H1 (cell line): Measurements from ENCODE around the gene PBX1. TPM values are rescaled to one million over a fixed set of nuclear protein-coding genes. Genes with fewer than 3 reads are reported as not detected.

ENCODE experiments used
- CTCF ChIA-PET: fragments of 300-600 bp; sonication (Branson Sonifier 250); formaldehyde crosslinking; loops from one replicate; lab custom pipeline; 2021; ENCODE audit not compliant: partially characterized antibody; lab: Charles Lee
- POLR2A ChIA-PET: fragments of 300-600 bp; sonication (Branson Sonifier 250); formaldehyde crosslinking; loops from one replicate; lab custom pipeline; 2021; ENCODE audit warnings: inconsistent platforms; ENCODE audit not compliant: partially characterized antibody; lab: Charles Lee
- DNase-seq, 2 experiments: peaks; one replicate each; pipeline versions ENCODE4 v3.0.0 to v3.0.0-alpha.2; 2010 to 2022; ENCODE audit warnings: low spot score in 2 of 2, low read depth in 1 of 2, mixed read lengths in 1 of 2
- FAIRE-seq: peaks from 2 replicates; lab custom pipeline; 2011; peaks lifted over from hg19 to GRCh38; lab: Jason Lieb, UNC
- H2AFZ ChIP-seq: 2 replicates; pipeline ENCODE4 v1.8.1; 2012; ENCODE audit warnings: low read length, inconsistent platforms
- H2AK5ac ChIP-seq: 2 replicates; pipeline ENCODE4 v1.6.1; 2013; ENCODE audit warnings: low read depth, low read length
- H2BK120ac ChIP-seq: replicated peaks from 2 replicates; pipeline ENCODE3; 2013; ENCODE audit warnings: low read depth, low read length, inconsistent platforms
- H2BK12ac ChIP-seq: 2 replicates; pipeline ENCODE4 v1.6.1; 2013; ENCODE audit warnings: low read depth, low read length
- H2BK15ac ChIP-seq: 2 replicates; pipeline ENCODE4 v1.6.1; 2013; ENCODE audit warnings: low read length
- H2BK20ac ChIP-seq: 2 replicates; pipeline ENCODE4 v1.6.1; 2013; ENCODE audit warnings: low read length
- H2BK5ac ChIP-seq: 2 replicates; pipeline ENCODE4 v1.6.1; 2013; ENCODE audit warnings: low read depth, low read length
- H3K14ac ChIP-seq: 2 replicates; pipeline ENCODE4 v1.6.1; 2013; ENCODE audit warnings: inconsistent platforms; ENCODE audit not compliant: insufficient read length
- H3K18ac ChIP-seq: 2 replicates; pipeline ENCODE4 v1.6.1; 2013; ENCODE audit warnings: low read length; ENCODE audit errors: extremely low read depth
- H3K23ac ChIP-seq: 2 replicates; pipeline ENCODE4 v1.6.1; 2013; ENCODE audit warnings: inconsistent platforms; ENCODE audit not compliant: insufficient read length
- H3K23me2 ChIP-seq: 2 replicates; pipeline ENCODE4 v1.6.1; 2013; ENCODE audit warnings: low read depth, low read length
- H3K27ac ChIP-seq: 2 replicates; pipeline ENCODE4 v1.6.1; 2011; ENCODE audit warnings: low read depth, low read length, inconsistent platforms
- H3K27me3 ChIP-seq, 4 experiments: replicated peaks in 1 of 4; 1 replicate in 1 of 4; 2 replicates in 3 of 4; pipeline versions ENCODE4 v1.6.1 to v1.8.1; 2011 to 2013; ENCODE audit warnings: low read length in 3 of 4, mild to moderate bottlenecking in 3 of 4, inconsistent platforms in 2 of 4, mixed read lengths in 2 of 4, moderate library complexity in 1 of 4; ENCODE audit not compliant: control insufficient read depth in 3 of 4, insufficient read depth in 3 of 4; ENCODE audit errors: extremely low read depth in 1 of 4
- H3K36me3 ChIP-seq, 4 experiments: 2 replicates each; pipeline versions ENCODE4 v1.6.1 to v1.8.1; 2011 to 2013; ENCODE audit warnings: mild to moderate bottlenecking in 4 of 4, low read length in 3 of 4, moderate library complexity in 2 of 4, control low read depth in 1 of 4, inconsistent platforms in 1 of 4; ENCODE audit not compliant: insufficient read depth in 4 of 4, control insufficient read depth in 2 of 4
- H3K4ac ChIP-seq: replicated peaks from 2 replicates; pipeline ENCODE3; 2013; ENCODE audit warnings: low read length, low read depth, mixed read lengths, inconsistent platforms; ENCODE audit not compliant: insufficient read length
- H3K4me1 ChIP-seq, 4 experiments: replicated peaks in 1 of 4; 1 replicate in 1 of 4; 2 replicates in 3 of 4; pipeline versions ENCODE4 v1.6.1 to v1.8.1; 2011 to 2013; ENCODE audit warnings: low read length in 3 of 4, inconsistent platforms in 2 of 4, mixed read lengths in 1 of 4; ENCODE audit not compliant: insufficient read depth in 4 of 4, control insufficient read depth in 3 of 4
- H3K4me2 ChIP-seq, 2 experiments: 2 replicates each; pipeline versions ENCODE4 v1.6.1 to v1.8.1; 2011 to 2013; ENCODE audit warnings: low read depth in 2 of 2, low read length in 2 of 2, control low read depth in 1 of 2, inconsistent platforms in 1 of 2, mild to moderate bottlenecking in 1 of 2; ENCODE audit not compliant: insufficient read depth in 1 of 2
- H3K4me3 ChIP-seq, 4 experiments: fragments of 200-600, 300-600 bp in 1 of 4; sonication (generic), shearing (Covaris generic), sonication (Bioruptor Twin) in 1 of 4; 2 replicates each; pipeline versions ENCODE4 v1.5.1 to v1.8.1; 2011 to 2016; ENCODE audit warnings: low read length in 4 of 4, low read depth in 3 of 4, control low read depth in 2 of 4, inconsistent platforms in 2 of 4, mild to moderate bottlenecking in 2 of 4, mixed read lengths in 1 of 4, moderate library complexity in 1 of 4; ENCODE audit not compliant: insufficient read depth in 2 of 4; ENCODE audit errors: extremely low read depth in 1 of 4
- H3K56ac ChIP-seq: replicated peaks from 2 replicates; pipeline ENCODE3; 2013; ENCODE audit warnings: low read depth, mild to moderate bottlenecking, mixed read lengths, low read length, inconsistent platforms; ENCODE audit not compliant: insufficient read length
- H3K79me1 ChIP-seq: 2 replicates; pipeline ENCODE4 v1.6.1; 2013; ENCODE audit warnings: low read depth, low read length, control low read depth
- H3K79me2 ChIP-seq, 2 experiments: 2 replicates each; pipeline versions ENCODE4 v1.6.1 to v1.8.1; 2012 to 2013; ENCODE audit warnings: low read length in 2 of 2, mild to moderate bottlenecking in 2 of 2, inconsistent platforms in 1 of 2; ENCODE audit not compliant: insufficient read depth in 2 of 2, control insufficient read depth in 1 of 2
- H3K9ac ChIP-seq, 4 experiments: replicated peaks in 1 of 4; 1 replicate in 1 of 4; 2 replicates in 3 of 4; pipeline versions ENCODE4 v1.6.1 to v1.8.1; 2011 to 2013; ENCODE audit warnings: low read depth in 3 of 4, low read length in 3 of 4, control low read depth in 2 of 4, mild to moderate bottlenecking in 2 of 4, moderate library complexity in 2 of 4, inconsistent platforms in 1 of 4; ENCODE audit errors: extremely low read depth in 1 of 4
- H3K9me3 ChIP-seq, 2 experiments: 2 replicates each; pipeline versions ENCODE4 v1.6.1 to v1.8.1; 2012 to 2013; ENCODE audit warnings: mild to moderate bottlenecking in 2 of 2, moderate library complexity in 2 of 2, control low read depth in 1 of 2, inconsistent platforms in 1 of 2, low read depth in 1 of 2, low read length in 1 of 2, mixed read lengths in 1 of 2; ENCODE audit not compliant: insufficient read depth in 2 of 2
- H4K20me1 ChIP-seq, 2 experiments: replicated peaks in 1 of 2; 2 replicates each; pipeline versions ENCODE3 to v1.8.1; 2011 to 2013; ENCODE audit warnings: inconsistent platforms in 2 of 2, low read length in 2 of 2, mild to moderate bottlenecking in 1 of 2; ENCODE audit not compliant: insufficient read depth in 2 of 2, control insufficient read depth in 1 of 2
- H4K5ac ChIP-seq: 2 replicates; pipeline ENCODE4 v1.6.1; 2013; ENCODE audit warnings: low read length, low read depth, mixed read lengths, inconsistent platforms; ENCODE audit not compliant: insufficient read length
- H4K8ac ChIP-seq: 2 replicates; pipeline ENCODE4 v1.8.0; 2013; ENCODE audit warnings: mild to moderate bottlenecking, moderate library complexity, low read length, inconsistent platforms; ENCODE audit not compliant: insufficient read depth; ENCODE audit errors: extremely low read depth
- H4K91ac ChIP-seq: replicated peaks from 2 replicates; pipeline ENCODE3; 2013; ENCODE audit warnings: low read length, mixed read lengths, inconsistent platforms; ENCODE audit not compliant: insufficient read length
- ASH2L ChIP-seq: fragments of 200-600, 300-600 bp; sonication (generic); IDR thresholded peaks from one replicate; pipeline ENCODE4 v1.7.1; 2017; ENCODE audit warnings: low read length
- CEBPB ChIP-seq: IDR thresholded peaks from 2 replicates; pipeline ENCODE4 v1.6.1; 2012; ENCODE audit warnings: low read depth, low read length
- CHD1 ChIP-seq: IDR thresholded peaks from 2 replicates; pipeline ENCODE4 v1.6.1; 2012; ENCODE audit warnings: low read depth, low read length, improper control_type of control experiment
- CREB1 ChIP-seq: IDR thresholded peaks from 2 replicates; pipeline ENCODE4 v1.6.1; 2012; ENCODE audit warnings: inconsistent platforms
- EZH2 ChIP-seq: fragments of 200-600 bp; sonication (generic); IDR thresholded peaks from 2 replicates; pipeline ENCODE4 v1.7.1; 2012; ENCODE audit warnings: low read depth, mild to moderate bottlenecking, moderate library complexity, low read length, inconsistent platforms; ENCODE audit not compliant: severe bottlenecking
- GABPA ChIP-seq: IDR thresholded peaks from 2 replicates; pipeline ENCODE4 v1.6.1; 2011; ENCODE audit warnings: mild to moderate bottlenecking, low read length, moderate library complexity, borderline replicate concordance; ENCODE audit not compliant: insufficient read depth
- NANOG ChIP-seq: IDR thresholded peaks from 2 replicates; pipeline ENCODE4 v1.6.1; 2011; ENCODE audit warnings: low read length, low read depth, mild to moderate bottlenecking, inconsistent platforms; ENCODE audit not compliant: insufficient read depth, poor library complexity, severe bottlenecking
- SAP30 ChIP-seq: fragments of 300-600 bp; sonication (generic); IDR thresholded peaks from 2 replicates; pipeline ENCODE4 v1.7.1; 2012; ENCODE audit warnings: low read length, moderate library complexity, mild to moderate bottlenecking, inconsistent platforms; ENCODE audit not compliant: insufficient read depth, insufficient replicate concordance
- SP2 ChIP-seq: IDR thresholded peaks from 2 replicates; pipeline ENCODE4 v1.6.1; 2012; ENCODE audit warnings: mild to moderate bottlenecking, low read length, inconsistent platforms
- WGBS, 2 experiments: shearing (Covaris generic) in 1 of 2; methylation state at CpG; one replicate each; pipeline versions ENCODE4 v1.1.6 to v1.1.7; 2013 to 2015; ENCODE audit warnings: low lambda C conversion rate in 2 of 2, mixed read lengths in 2 of 2, inconsistent platforms in 1 of 2, low coverage in 1 of 2, missing lambda C conversion rate in 1 of 2; ENCODE audit not compliant: insufficient replicate concordance in 2 of 2, insufficient coverage in 1 of 2, insufficient read length in 1 of 2; ENCODE audit errors: extremely low coverage in 1 of 2, missing lambda C conversion rate in 1 of 2; 5-methylcytosine and 5-hydroxymethylcytosine counted together
- polyA plus RNA-seq, 7 experiments: library from polyadenylated mRNA; depleted of rRNA in 3 of 7; stranded (reverse) in 5 of 7; unstranded in 2 of 7; fragments of >200 nt in 5 of 7; fragments of 200-250 nt in 2 of 7; gene quantifications; 1 replicate in 5 of 7; 2 replicates in 1 of 7; 4 replicates in 1 of 7; pipeline versions ENCODE4 v1.2.1 to v1.2.3, GENCODE V29; 2011 to 2013; ENCODE audit warnings: missing spikeins in 2 of 7, mixed read lengths in 2 of 7
- total RNA-seq: library from RNA; stranded (reverse); fragmentation: NEBNext Ultra II Directional; extraction: Animal tissue kit (Norgen Biotek cat#: 25700); gene quantifications from 2 replicates; pipeline ENCODE4 v1.2.1, GENCODE V29; 2021
- TF ChIP-seq, protein P1 (sequence below): IDR thresholded peaks from 2 replicates; pipeline ENCODE4 v1.6.1; 2012; ENCODE audit warnings: low read length, inconsistent platforms

Gene PBX1
- total and polyA plus RNA-seq, 2 of the 8 experiments (the other 6 are each of a cell fraction or from before 2014, with no cell fraction given) = 87.4 to 124 TPM

DNA sequence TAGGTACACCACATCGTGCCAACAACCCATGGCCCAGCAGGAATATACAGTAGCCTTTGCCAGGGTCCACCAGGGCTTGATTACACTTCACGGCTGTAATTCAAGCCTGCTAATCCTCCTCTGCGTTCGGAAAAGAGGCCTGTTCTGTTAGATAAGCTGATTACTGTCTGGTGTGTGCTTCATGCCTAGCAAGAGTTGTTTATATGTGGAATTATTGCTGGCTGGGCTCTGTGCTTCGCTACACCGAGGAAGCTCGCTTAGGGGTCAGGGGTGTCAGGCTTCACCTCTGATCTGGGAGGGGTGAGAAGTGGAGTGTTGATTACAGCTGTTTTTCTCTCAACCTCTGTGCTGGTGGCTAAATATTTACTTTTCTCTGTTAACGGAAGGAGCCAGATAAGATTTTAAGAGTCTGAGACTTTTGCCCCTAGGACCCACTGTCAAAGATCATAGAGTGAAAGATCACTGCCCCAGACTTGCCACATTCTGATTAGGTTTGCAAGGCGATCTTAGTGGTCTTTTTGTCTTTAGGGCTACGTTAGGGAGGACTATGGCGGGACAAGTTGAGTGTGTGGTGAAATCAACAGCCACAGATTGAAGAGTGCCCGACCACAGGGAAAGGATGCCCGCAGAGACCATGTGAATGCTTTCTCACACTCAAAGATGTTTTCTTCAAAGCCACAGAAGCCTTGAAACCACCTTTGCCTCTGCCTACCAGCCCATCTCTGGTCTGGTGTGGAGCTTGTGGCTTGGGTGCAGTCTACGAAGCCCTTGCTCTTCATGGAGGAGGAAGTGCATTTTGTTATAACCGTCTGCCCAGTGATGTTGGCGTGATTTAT is 216.1 kb downstream of the PBX1 start:
- no peak for DNase-seq
- WGBS, 2 experiments = 93% methylated on average over 16 of the region's 16 CpGs; no CpG with 5 or more reads in 1 of the 2 experiments
- TF ChIP-seq NANOG (no peak), CHD1 (no peak), SP2 (no peak), GABPA (no peak), EZH2 (no peak), CEBPB (no peak), SAP30 (no peak), CREB1 (no peak), ASH2L (no peak)
- TF ChIP-seq, protein P1, sequence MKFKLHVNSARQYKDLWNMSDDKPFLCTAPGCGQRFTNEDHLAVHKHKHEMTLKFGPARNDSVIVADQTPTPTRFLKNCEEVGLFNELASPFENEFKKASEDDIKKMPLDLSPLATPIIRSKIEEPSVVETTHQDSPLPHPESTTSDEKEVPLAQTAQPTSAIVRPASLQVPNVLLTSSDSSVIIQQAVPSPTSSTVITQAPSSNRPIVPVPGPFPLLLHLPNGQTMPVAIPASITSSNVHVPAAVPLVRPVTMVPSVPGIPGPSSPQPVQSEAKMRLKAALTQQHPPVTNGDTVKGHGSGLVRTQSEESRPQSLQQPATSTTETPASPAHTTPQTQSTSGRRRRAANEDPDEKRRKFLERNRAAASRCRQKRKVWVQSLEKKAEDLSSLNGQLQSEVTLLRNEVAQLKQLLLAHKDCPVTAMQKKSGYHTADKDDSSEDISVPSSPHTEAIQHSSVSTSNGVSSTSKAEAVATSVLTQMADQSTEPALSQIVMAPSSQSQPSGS = no peak

More for the DNA sequence above, 216.1 kb downstream of the PBX1 start:
- FAIRE-seq = no peak
- H3K9me3 ChIP-seq = no peaks in the 10 kb centered on the region
- H4K8ac ChIP-seq = no peak overlapping the region; the same call in 1 of the 2 replicates
- no peaks in the 10 kb centered on the region for H3K27me3 ChIP-seq
- no peak overlapping the region for H4K5ac ChIP-seq
- H2BK120ac ChIP-seq = no peak overlapping the region
- no peak overlapping the region for H2BK15ac ChIP-seq
- no peak overlapping the region for H3K4me3 ChIP-seq
- H3K36me3 ChIP-seq = no peaks in the 10 kb centered on the region
- H3K27ac ChIP-seq = no peak overlapping the region
- no peaks in the 10 kb centered on the region; the same call in 1 of the 2 replicates for H3K23me2 ChIP-seq
- POLR2A ChIA-PET = no interaction called here
- H3K4me2 ChIP-seq = no peak overlapping the region
- CTCF ChIA-PET = interaction anchor here (0.6 to 10.6 kb wide), 15 partner anchors 11 to 272 kb away, joined by 3 to 88 read pairs (median 3); no protein-coding TSS in a partner anchor
- H2AK5ac ChIP-seq = no peak overlapping the region
- H2AFZ ChIP-seq = no peak overlapping the region
- H2BK20ac ChIP-seq = no peak overlapping the region
- H3K9ac ChIP-seq = no peak overlapping the region
- H3K79me1 ChIP-seq = peaks cover 21% of the 10 kb centered on the region; the same call in 1 of the 2 replicates
- H4K20me1 ChIP-seq = peaks cover 3 to 6% of the 10 kb centered on the region in 2 experiments
- peaks cover 3 to 26% (median 16%) of the 10 kb centered on the region in 4 experiments; a peak in 6 of 7 replicates for H3K4me1 ChIP-seq
- no peak overlapping the region for H3K23ac ChIP-seq
- H3K4ac ChIP-seq = no peak overlapping the region
- no peak overlapping the region for H3K14ac ChIP-seq
- H2BK5ac ChIP-seq = peak overlapping the region; percentile 61; the same call in 1 of the 2 replicates
- H4K91ac ChIP-seq = no peak overlapping the region
- peaks cover 0 to 88% of the 10 kb centered on the region in 2 experiments; a peak in 3 of 4 replicates for H3K79me2 ChIP-seq
- H2BK12ac ChIP-seq = 0 out of 2 replicates have a peak overlapping the region, but pooled peaks have one; percentile 10
- no peak overlapping the region; the same call in 1 of the 2 replicates for H3K18ac ChIP-seq
- no peak overlapping the region for H3K56ac ChIP-seq
